SKM-1 treated with dmso at 0.1 percent for 144 hours (cell line): ENCODE data around the gene TH.

ENCODE experiments used
- DNase-seq: peaks from one replicate; lab custom pipeline; 2025; ENCODE audit not compliant: unreplicated experiment; lab: John Stamatoyannopoulos, UW

TH gene

DNA sequence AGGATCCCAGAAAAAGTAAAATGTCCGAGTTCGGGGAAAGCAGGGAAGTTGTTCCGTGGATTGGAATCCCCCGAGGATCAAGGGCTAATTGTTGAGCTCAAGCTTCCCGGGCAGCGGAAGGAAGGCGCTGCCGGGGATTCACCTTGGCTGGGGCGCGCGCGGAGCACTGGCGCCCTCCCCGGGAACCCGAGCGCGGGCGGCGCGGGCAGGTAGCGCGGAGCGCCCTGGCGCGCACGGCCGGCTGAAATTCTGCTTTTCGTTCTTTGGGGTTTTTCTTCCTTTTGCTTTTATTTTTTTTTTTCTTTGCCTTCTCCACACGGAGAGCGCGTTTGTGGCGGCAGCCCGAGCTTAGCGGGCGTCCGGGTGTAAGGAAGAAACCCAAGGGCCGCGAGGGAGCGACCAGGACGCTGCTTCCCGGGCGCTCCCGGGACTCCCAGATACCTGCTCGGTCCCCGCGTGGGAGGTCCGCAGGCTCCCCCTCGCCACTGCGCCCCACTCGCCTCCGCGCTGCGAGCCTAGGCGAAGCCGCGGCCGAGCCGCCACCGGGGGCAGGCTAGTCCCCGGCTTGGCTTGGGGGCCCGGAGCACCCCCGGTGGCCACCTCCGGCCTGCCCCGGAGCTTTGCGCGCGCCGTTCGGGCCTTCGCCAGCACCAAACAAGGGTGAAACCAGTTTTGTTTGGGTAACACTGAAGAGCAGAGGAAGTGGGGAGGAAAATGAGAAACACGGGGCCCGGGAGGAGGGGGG lies 27.6 kb downstream of the TH start:
- no peak for DNase-seq

DNA sequence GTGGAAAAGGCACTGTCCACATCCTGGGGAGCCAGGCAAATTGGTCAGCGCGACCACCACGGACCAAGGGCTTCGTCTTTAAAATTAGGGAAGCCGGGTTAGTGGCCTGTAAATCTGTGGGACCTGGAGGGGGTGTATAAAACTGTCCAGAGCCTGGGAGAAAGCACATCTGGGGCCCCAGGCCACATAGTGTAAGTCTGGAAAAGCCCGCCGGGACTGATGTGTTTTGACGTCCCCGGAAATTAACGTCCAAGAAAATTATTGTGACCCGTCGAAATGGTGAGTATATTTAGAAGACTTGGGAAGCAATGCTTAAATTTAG lies 28.2 kb downstream of the TH start:
- no peak for DNase-seq

DNA sequence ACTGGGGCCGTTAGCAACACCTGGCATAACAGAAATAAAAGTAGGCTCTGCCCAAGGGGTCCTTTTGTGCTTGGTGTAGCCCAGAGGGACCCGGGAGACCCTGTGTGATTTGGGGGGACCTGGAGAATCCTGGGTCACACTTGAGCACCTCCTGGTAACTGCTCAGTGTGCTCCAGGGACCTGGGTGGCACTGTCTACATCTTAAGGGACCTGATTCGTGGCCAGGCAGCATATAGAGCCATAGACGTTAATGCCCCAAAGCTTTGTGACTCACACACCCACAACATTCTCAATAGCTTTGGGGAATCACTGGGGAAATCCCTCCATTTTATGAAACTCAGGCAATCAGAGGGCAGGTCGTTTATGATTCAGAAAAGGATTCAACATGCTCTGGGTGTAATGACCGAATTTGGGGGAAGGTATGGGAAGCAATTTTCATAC lies 28.8 kb downstream of the TH start:
- no peak for DNase-seq

DNA sequence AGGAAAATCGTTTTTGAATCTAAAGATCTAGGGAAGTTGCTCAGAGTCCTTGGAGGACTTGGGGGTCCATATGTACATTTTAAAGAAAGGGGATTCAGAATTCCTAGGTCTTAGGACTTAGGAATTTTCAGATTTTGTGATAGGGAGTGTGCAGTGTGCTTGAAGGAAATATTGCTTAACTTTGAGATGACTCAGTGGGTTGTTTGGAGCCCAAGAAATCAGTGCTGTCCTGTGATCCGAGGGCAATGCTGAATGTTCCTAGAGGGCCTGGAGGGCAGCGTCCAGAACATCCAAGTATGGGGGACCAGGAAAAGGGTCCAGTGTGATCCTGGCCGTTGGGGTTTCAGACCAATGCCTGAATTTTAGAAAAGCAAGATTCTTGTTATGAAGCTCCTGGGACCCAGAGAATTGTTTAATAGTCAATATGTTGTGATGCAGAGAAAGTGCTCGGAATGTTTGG lies 29.3 kb downstream of the TH start:
- DNase-seq, result no peak

DNA sequence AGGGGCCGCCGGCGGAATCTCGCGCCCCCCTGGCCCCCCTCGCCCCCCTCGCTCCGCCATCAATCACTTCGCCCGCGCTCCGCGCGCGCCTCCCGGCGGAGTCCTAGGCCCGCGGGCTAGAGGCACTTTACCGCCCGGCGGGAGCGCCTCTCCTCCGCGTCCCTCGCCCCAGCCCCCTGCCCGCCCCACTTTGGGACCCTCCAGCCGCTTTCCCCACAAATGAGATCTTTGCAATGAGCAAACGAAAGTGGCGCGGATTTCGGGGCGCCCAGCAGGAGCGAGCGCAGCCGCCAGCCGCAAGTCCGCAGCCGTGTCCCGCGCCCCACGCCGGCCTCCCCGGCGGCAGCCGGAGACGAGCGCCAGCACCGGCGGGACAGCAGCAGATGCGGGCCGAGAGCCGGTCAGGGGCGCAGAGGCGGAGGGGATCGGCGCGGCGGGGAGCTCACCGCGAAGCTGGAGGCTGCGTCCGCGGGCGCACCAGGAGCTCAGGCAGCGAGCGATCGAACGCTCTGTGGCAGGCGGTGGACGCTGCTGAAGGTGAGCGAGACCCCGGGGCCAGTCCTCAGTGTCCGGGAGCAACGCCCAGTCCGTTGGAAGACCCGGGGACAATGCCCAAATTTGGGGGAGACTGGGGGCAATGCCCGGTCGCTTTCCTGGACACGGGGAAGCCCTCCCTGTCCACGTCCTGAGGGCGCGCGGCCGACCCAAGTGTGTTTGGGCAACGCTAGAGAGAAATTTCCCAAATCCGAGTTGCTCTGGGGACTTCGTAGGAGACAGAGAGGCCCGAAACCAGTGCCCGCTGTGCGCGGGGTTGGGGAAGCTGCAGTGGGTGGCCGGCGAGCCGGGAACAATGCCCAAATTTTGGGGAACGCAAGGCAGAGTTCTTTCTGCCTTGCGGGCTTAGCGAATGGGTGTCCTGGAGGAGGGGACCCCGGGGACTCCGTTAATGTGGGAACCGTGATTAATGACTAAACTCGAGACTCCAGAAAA lies 30.9 kb downstream of the TH start:
- no peak for DNase-seq

DNA sequence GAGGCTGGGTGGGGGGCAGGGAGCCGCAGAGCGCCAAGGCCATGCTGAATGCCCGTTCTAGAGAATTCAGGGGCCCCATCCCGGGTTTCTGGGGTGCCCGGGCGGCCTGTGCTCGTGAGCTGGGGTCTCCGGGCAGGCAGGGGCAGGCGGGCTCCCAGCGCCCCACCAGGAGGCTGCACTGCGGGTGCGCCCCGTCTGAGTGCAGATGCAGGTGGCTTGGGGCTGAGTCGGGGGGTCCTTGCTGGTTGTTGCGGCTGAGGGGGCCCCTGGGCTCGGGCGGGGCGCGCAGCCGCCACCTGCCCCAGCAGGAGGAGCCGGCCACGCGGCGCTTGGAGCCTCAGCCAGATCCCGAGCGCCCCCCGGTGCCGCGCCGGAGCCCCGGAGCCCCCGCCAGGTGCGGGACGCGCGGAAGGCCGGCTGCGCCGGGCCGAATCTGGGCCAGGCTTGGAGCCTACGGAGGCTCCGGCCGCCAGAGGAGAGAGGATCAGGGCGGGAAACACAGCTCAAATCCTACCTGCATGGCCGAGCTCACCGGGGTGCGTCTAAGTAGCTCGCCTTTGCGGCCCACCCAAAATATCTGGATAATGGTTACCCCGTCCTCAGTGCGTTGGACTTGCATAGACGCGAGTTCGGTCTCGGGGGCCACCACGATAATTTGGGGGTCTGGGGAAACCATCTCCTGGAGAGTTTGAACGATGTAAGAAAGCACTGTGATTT lies 31.8 kb downstream of the TH start:
- DNase-seq, result no peak

DNA sequence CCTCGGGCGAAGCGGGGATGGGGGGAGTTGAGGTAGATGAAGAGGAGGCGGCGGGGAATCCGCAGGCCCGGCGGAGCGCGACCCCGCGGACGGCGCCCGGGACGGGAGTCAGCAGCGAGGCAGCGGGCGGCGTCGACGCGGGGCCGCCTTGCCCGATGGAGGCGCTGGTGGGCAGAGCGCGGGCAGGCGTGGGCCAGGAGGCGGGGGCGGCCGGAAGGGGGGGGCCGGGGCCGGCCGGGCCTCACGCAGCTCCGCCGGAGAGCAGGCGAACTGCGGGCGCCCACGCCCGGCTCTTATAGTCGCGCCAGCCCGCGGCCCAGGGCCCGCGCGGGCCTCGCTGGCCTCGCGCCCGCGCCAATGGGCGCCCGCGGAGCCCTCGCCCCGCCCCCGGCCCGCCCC lies 32.5 kb downstream of the TH start, which contains the start of gene IGF2:
TSS of gene IGF2 (minus strand) at position 267 of the 399 bp plus-strand sequence. CDS start 3,866 bp downstream, outside the sequence.
- no peak for DNase-seq

DNA sequence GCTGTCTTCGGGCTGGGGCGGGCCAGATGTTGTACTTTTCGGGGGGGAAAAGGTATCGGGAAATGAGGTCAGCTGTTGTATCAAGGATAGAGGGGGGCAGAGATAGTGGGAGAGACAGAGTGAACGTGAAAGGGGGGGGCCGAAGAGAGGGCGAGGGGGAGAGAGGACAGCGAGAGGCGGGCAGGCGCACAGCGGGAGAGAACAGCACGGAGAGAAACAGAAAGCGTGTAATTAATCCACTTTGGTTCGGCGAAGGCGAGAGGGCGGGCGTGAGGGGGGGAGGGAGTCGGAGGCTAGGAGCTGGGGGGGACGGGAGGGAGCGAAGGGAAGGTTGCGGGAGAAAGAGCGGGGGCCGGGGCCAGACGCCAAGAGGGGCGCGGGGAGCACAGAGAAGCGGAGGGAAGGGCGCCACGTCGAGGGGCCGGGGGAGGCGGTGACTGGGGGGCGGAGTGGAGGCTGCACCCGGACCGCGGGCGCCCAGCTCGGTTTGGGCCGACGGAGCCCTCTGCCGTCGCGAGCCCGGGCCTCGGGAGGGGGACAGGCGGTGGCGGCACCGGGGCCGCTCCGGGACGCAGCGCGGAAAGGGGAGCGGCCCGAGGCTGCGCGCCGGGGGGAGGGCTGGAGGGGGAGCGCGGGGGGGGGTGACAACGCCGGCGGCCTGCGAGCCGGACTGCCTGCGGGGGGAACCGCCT lies 33.0 kb downstream of the TH start:
- DNase-seq, result no peak

DNA sequence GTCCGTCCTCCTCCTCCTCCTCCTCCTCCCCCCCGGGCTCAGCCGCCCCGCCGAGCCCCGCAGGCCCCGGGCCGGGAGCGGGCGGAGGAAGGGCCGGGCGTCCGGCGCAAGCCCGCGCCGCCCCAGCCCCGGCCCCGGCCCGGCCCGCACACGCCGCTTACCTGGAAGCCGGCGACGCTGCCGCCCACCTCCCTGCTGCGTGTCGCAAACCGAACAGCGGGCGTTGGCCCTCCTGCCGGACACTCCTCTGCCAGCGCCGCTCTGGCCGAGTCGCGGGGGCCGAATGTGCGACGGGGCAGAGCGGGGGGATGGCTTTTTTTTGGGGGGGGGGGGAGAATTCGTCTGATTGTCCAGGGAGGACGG lies 33.6 kb downstream of the TH start:
- DNase-seq, result no peak

DNA sequence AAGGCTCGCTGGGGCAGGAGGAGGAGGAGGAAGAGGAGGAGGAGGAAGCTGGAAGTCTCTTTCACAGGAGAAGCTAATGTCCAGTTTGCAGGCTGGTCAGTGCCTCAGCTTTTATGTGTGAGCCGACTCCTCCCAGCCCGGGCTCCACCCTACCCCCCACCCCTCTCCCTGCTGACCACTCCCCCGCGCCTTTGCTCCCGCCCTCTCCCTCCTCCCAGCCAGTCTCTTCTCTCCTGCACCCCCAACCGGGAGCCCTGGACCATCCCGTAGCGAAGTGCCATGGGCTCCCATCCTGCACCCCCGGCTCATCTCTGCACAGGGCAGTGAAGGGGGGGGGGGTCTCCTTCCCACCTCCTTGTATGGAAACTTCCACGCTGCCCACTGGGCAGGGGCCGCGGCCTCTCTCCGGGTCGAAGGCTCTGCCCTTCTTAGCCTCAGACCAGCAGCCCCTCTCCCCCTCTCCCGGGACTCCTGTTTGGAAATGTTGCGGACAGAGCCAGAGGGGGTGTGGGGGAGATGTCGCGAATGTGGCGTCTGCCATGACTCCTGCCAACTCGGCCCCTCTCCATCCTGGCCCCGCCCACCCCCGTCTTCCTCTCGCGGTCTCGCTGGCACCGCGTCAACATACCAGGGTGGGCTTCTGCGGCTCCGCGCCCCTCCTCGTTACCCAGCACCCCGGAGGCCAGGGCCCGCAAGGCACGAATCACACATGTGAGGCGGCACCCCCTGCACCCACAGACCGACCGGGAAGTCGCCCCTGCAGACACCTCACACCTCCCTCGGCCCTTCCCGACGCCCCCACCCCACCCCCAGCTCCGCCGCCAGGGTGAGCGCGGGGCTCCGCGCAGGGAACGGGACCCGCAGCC lies 34.2 kb downstream of the TH start:
- no peak for DNase-seq

DNA sequence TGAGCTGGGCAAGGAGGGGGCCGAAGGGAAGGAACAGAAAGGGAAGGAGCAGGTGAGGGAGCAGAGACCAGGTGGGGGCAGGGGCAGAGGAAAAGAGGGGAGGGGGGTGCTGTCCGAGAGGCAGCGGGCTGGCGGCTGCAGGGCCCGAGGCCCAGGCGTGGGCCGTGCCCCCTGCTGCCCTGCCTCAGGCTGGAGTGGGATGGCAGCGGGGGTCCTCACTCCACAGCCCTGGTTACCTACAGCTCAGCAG lies 34.7 kb downstream of the TH start:
- no peak for DNase-seq

DNA sequence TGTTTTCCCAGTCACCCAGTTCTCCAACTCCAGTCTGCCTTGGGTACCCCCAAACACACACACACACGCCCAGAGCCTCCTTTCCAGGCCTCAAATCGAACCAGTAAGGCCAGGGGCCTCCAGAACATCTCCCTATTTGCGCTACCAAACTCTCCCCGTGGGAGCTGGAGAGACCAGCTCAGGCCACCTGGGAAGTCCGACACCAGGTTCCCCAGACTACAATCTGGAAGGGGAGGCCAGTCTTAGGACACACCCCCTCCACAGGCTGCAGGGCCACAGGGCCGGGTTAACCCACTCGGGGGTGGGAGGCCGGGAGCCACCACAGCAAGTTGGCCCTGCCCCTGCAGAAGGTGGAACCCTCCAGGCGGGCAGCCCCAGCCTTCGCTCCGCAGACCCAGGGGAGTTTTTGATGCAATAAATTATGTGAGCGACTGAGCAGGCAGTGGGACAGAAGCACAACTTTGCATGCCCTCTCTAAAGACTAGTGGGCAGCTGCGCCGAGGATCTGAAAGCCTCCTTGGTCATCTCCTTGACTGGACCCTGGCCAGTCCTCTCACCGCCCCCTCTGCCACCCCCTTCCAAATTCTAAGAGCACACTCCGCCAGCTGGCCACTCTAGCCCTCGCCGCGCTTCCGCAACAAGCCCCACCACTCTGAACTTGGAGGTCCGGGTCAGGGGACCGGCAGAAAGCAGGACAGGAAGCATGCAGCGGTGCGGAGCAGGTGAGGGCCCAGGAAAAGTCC lies 35.2 kb downstream of the TH start:
- DNase-seq, result no peak

DNA sequence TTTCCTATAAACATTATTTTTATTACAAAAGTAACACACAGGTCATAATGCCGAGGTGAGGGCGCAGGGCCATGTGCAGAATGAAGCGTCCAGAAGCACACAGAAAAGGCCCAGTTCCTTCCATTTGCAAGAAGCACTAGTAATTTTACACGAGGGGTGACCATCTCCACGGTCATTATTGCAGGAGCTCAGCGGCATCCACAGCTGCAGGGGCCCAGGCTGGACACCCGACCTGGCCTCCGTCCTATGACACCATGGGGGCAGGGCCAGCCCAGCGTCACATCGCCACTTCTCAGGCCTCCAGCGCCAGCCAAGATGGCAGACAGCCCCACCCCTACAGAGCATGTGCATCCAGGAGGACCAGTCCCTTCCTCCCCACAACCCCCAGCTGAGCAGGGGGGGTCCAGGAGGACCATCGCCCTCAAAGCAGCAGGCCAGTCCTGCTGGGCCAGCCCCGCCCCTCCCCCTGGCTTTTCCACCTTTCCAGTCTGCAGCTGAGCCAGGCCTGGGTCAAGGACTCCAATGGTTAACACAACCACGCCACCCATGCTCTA lies 35.9 kb downstream of the TH start:
- no peak for DNase-seq

DNA sequence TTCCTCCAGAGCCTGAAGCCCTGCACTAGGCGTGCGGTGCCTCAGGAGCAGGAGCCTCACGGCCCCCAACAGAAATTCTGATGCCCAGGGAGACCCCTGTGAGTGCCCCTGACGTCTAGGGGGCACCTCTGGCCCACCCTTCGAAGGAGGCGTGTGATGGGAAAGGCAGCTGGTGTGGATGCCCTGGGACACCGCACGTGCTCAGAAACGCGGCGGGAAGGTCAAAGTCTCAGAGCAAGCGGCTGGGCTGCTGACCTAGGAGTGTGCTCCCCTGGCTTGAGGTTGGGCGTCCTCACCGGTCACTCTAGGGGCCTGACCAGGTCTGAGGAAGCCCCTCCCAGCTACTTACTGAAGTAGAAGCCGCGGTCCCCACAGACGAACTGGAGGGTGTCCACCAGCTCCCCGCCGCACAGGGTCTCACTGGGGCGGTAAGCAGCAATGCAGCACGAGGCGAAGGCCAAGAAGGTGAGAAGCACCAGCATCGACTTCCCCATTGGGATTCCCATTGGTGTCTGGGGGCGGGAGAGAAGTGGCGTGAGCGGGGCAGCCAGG lies 36.5 kb downstream of the TH start:
- DNase-seq, result no peak

DNA sequence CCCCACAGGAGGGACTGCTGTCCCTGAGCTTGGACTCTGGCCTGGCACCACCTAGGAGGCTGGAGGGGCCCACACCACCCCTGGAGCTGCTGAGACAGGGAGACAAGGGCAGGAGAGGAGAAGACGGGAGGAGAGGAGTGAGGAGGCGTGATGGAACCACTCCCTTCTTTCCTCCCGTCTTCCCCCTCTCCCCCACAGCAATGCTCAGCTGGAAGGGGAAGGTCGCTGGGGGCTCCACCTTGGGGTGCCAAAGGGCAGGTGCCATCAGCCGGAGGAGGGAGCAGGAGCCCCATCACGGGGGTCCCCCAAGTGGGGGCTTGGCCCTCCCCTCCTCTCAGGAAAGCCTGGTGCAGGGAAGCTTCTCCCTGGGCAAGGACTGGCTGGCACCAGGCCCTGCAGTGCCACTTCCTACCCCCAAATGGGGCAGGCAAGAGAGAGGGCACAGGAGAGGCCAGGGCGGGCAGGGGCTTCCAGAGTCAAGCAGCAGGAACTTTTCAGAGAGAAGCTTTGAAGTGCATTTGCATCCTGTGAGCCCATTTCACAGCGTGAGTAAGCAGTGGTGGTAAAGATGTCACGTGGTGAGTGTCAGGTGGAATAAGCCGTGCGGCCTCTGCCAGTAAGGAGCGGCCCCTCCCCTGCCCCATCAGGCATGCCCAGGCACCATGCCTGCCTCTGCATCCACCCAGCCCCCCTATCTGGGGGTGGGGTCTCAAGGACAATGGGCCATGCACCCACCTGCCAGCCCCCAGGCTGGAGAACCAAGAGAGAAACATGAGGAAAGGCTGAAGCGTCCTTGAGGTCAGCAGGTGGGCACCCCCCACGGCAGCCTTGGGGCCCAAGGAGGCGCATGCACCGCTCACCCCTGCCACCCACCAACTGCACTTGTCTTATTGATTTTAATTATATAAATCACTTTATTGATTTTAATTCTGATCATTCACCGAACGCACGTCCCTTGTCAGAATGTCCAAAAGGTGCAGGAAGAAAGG lies 37.3 kb downstream of the TH start:
- DNase-seq, result no peak

DNA sequence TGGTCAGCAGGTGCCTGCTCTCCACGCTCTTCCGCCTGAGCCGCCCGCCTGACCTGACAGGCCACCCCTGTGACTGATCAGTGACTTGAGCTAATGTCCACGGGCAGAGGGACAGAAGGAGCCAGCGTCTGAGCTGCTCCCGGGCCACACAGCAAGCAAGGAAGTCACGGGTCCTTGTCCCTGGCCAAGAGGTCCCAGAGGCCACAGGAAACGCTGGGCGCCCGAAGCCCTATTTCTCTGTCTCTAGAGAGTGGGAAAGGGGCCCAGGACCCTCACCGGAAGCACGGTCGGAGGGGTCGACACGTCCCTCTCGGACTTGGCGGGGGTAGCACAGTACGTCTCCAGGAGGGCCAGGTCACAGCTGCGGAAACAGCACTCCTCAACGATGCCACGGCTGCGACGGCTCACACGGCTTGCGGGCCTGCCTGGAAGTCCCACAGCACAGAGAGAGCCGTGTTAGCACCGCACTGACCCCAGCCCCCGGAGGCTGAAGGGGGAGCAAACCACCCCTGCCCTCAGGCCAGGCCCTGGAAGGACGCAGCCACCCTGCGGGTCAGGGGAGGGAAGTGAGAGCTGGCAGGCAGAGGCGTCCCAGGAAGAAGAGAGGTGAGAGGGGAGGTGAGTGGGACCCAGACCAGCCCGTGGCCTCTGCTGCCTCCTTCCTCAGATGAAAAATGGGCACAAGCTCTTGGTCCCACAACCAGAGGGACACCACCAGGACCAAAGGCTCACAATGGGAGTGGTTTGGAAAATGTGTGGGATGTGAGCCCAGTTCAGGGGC lies 38.2 kb downstream of the TH start:
- no peak for DNase-seq

DNA sequence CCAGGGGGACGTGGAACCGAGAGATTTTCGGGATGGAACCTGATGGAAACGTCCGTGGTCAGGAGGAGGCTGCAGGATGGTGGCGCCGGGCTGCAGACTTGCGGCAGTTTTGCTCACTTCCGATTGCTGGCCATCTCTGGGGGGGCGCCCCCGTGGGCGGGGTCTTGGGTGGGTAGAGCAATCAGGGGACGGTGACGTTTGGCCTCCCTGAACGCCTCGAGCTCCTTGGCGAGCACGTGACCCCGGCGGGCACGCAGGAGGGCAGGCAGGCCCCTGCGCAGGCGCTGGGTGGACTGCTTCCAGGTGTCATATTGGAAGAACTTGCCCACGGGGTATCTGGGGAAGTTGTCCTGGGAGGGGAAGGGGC lies 38.8 kb downstream of the TH start:
- DNase-seq, result no peak
